Esophagus muscularis mucosa (tissue), 4 donors: ENCODE results near the gene AHI1.

Source experiments
- EP300 ChIP-seq: sonication (generic); formaldehyde crosslinking; IDR thresholded peaks from one replicate; pipeline ENCODE4 v1.6.1; 2017; ENCODE audit warnings: antibody characterized with exemption
- POLR2A ChIP-seq: fragments of 450-650 bp; IDR thresholded peaks from one replicate; pipeline ENCODE4 v1.6.1; 2017; ENCODE audit warnings: antibody characterized with exemption, moderate library complexity, mild to moderate bottlenecking, low read depth
- POLR2AphosphoS5 ChIP-seq, 2 donors: sonication (generic); formaldehyde crosslinking; IDR thresholded peaks; one replicate each; pipeline ENCODE4 v1.6.1; 2017; ENCODE audit warnings: antibody characterized with exemption in 2 of 2
- TF ChIP-seq, protein P1 (sequence below), 3 experiments: fragments of 200-600 bp in 2 of 3; fragments of 450-650 bp in 1 of 3; sonication (generic) in 2 of 3; IDR thresholded peaks; one replicate each; pipeline ENCODE4 v1.5.1; 2017 to 2019; ENCODE audit warnings: antibody characterized with exemption in 3 of 3, mild to moderate bottlenecking in 2 of 3, moderate library complexity in 1 of 3

DNA sequence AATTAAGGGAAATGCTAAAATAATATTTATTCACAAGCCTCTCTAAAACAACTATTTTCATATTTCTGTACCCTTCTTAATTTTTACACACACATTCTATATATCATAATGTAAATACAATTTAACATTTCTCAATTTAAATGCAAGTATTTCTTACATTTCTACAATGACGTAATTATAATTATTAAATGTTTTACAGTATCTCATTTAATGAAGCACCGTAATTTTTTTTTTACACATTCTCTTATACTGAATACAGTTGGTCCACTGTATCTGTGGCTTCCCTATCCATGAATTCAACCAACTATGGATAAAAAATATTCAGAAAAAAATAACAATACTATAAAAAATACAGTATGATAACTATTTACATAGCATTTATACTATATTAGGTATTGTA is 85.7 kb downstream of the AHI1 start:
- TF ChIP-seq, protein P1, sequence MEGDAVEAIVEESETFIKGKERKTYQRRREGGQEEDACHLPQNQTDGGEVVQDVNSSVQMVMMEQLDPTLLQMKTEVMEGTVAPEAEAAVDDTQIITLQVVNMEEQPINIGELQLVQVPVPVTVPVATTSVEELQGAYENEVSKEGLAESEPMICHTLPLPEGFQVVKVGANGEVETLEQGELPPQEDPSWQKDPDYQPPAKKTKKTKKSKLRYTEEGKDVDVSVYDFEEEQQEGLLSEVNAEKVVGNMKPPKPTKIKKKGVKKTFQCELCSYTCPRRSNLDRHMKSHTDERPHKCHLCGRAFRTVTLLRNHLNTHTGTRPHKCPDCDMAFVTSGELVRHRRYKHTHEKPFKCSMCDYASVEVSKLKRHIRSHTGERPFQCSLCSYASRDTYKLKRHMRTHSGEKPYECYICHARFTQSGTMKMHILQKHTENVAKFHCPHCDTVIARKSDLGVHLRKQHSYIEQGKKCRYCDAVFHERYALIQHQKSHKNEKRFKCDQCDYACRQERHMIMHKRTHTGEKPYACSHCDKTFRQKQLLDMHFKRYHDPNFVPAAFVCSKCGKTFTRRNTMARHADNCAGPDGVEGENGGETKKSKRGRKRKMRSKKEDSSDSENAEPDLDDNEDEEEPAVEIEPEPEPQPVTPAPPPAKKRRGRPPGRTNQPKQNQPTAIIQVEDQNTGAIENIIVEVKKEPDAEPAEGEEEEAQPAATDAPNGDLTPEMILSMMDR (IDR thresholded peaks at IDR 0.05), result no peak
- TF ChIP-seq POLR2AphosphoS5 (IDR thresholded peaks at IDR 0.05), result no peak
- no peak for TF ChIP-seq POLR2A
- no peak for TF ChIP-seq EP300
